Subcutaneous adipose tissue (tissue), 4 donors: ENCODE data around the gene GTPBP3. TPM values are rescaled to one million over a fixed set of nuclear protein-coding genes. Genes with fewer than 3 reads are reported as not detected.

ENCODE experiments used
- total RNA-seq, 4 donors: library from RNA; depleted of rRNA; stranded (reverse); fragments of >200 nt; gene quantifications; one replicate each; pipeline ENCODE4 v1.1.0, GENCODE V29; 2016
- TF ChIP-seq, protein P1 (sequence below): fragments of 450-650 bp; IDR thresholded peaks from one replicate; pipeline ENCODE4 v1.5.1; 2016; ENCODE audit warnings: low read depth, mild to moderate bottlenecking, control low read depth, antibody characterized with exemption, moderate library complexity

Gene GTPBP3
- total RNA-seq, 4 donors from 2014 or later = 8.6 to 32.2 (median 14.6) TPM

DNA sequence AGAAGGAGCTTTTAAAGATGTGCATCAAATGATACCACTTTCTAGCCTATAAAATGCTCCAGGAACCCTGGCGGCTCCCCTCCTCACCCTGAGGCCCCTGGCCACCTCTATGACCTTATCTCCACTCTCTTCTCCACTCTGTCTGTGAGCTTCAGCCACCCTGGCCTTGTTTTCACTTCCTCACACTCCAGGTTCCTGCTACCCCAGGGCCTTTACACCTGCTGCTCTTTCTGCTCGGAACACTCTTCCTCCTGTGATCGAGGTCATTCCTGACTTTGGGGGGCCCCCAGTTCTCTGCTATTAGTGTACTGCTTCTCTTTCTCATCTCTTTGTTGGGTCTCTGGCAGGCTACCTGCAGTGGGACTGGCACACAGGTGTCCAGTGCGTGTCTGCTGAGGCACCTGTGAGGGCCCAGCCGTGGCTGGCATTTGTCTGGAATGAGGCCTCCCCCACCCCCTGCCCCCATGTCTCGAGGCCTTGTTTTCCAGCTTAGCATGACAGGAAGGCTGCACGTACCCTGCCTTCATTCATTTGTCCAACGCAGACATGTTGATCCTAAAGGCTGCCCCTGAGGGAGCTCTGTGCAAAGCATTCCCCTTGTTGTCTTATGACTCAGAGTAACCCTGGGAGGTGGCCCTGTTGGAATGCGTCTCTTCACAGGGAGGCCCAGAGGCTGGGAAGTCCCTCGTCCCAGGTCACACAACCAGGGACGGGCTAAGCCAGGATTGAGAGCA lies 25.7 kb upstream of the GTPBP3 start:
- TF ChIP-seq, protein P1, sequence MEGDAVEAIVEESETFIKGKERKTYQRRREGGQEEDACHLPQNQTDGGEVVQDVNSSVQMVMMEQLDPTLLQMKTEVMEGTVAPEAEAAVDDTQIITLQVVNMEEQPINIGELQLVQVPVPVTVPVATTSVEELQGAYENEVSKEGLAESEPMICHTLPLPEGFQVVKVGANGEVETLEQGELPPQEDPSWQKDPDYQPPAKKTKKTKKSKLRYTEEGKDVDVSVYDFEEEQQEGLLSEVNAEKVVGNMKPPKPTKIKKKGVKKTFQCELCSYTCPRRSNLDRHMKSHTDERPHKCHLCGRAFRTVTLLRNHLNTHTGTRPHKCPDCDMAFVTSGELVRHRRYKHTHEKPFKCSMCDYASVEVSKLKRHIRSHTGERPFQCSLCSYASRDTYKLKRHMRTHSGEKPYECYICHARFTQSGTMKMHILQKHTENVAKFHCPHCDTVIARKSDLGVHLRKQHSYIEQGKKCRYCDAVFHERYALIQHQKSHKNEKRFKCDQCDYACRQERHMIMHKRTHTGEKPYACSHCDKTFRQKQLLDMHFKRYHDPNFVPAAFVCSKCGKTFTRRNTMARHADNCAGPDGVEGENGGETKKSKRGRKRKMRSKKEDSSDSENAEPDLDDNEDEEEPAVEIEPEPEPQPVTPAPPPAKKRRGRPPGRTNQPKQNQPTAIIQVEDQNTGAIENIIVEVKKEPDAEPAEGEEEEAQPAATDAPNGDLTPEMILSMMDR = no peak

DNA sequence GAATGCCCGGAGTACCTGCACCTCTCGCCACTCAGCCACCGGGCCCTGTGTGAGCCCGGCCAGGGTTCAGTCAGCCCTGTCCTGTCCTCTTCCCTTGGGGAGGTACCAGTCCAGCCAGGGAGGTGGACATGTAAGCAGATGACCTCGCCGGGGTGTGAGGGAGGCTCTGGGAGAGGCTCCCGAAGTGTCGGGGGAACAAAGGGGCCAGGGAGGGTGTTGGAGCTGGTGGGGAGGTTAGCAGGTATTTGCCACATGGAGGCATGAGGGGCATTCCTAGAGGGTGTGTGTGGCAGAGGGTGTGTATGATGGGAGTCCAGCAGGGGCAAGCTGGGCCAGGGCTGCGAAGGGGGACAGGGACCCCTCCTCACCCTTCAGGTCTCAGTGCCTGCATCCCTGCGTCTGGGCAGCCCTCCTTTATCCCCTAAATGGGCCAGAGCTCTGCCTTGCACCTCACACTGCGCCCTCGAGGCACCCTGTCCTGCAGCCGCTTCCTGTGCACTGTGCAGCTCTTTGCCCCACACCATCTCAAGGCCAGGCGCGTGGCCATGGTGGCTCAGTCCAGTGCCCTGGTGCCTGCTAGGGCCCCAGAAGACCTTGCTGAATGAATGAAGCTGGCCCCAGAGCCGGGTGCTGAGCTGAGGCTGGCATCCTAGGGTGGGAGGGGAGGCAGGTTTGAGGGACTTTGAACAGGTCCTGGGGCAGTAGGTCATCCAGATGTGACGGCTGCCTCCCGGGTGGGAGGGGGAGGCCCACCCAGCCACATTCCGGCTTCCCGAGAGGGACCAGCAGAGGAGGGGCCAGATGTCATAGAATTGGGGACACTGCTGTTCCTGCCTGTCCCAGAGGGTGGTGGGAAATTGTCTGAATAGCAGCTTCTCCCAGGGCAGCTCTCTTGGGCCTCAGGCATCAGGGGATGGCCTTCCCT lies 24.9 kb upstream of the GTPBP3 start:
- TF ChIP-seq, protein P1 = no peak

DNA sequence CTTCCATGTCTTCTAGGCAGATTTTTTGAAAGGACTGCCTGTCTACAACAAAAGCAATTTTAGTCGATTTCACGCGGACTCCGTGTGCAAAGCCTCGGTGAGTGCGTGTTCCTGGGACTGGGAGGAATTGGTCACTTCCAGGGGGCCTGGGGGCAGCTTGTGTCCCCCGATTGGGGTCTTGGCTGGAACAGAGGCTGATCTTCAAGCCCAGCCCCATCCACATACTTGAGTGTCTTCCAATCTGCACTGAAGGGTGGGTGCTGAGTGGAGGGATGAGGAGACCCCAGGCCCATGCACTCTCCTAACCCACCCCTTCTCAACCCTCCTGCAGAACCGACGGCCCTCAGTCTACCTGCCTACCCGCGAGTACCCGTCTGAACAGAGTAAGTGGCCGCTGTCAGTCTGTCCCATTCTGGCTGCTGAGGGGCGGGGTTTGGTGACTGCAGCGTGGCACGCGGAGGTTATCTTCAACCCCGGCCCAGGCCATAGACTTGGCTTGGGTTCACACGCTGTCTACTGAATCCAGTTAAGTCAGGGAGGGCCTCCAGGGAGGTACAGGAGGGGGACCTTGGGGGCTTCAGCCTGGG lies 23.3 kb upstream of the GTPBP3 start:
- TF ChIP-seq, protein P1 = no peak

DNA sequence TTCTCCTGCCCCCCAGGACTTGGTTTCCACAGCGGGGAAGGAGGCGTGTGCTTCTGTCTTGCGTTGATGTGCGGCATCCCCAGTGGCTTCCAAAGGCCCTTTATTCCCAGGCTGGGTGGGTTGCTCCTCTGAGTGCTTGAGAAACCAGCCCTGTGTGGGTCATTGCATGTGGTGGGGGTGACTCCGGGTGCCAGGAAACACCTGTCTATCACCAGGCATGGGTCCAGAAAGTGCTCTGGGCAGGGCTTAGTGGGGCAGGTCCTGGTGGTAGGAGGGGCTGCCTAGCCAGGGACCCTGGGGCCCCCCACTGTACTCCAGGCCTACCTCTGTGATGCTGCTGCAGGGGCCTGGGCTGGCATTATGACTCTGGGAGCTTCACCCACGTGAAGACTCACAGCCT lies 18.4 kb upstream of the GTPBP3 start:
- TF ChIP-seq, protein P1 = no peak

DNA sequence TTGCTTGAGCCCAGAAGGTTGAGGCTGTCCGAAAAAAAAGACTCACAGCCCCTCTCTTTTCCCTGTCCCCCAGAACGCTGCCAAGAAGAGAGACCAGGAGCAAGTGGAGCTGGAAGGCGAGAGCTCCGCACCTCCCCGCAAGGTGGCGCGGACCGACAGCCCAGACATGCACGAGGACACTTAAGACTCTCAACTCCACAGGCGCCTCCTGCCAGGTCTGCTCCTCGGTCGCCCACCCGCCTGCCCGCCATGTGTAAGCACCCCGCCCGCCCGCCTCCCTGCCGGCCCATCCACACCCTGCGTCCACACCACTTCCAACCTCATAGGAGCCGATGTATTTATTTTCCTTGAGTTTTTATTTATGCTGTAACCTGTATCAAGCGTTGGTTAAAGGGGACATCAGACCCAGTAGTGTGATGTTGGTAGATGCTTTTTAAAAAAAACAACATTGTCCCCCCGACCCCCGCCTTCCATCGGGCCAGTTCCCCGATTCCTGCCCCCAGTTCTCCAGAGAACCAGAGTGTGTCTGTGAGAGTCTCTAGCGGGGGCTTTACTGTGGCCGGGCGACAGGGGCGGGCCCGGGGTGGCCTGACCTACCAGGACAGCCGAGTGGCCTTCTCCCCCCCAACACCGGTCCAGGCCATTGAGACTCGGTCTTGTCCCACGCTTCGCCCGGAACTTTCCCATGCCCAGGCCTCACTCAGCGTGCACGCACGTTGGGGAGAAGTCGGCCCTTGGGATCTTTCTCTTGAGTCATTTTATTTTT lies 17.7 kb upstream of the GTPBP3 start:
- TF ChIP-seq, protein P1 = no peak

DNA sequence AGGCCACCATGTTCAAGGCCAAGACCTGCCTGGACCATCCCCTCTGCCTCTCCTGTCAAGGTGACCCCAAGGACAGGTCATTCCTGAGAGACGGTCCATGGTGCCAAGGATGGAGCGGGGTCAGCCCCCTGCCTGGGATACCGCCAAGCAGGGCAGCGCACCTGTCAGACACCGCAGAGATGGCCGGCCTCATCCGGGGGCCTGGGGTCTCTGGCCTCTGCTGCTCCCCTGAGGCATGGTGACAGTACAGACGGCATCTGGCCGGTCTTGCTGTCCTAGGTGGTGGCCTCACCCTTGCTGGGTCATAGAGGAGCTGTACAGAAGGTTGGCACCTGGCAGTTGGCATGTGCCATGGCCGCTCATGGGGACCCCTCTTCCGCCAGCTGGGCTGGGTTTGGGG lies 16.9 kb upstream of the GTPBP3 start:
- TF ChIP-seq, protein P1 = no peak
